Testis (tissue), 2 donors: Measurements from ENCODE around the gene KPTN.

Source experiments
- POLR2A ChIP-seq: fragments of 450-650 bp; IDR thresholded peaks from one replicate; pipeline ENCODE4 v1.6.1; 2017; ENCODE audit warnings: antibody characterized with exemption, mild to moderate bottlenecking, moderate library complexity
- TF ChIP-seq, protein P1 (sequence below), 3 experiments: fragments of 450-650 bp in 2 of 3; fragments of 200-600 bp in 1 of 3; sonication (generic) in 1 of 3; IDR thresholded peaks; one replicate each; pipeline ENCODE4 v1.5.1; 2016 to 2019; ENCODE audit warnings: antibody characterized with exemption in 3 of 3, mild to moderate bottlenecking in 2 of 3, moderate library complexity in 1 of 3

- TF ChIP-seq, protein P1, sequence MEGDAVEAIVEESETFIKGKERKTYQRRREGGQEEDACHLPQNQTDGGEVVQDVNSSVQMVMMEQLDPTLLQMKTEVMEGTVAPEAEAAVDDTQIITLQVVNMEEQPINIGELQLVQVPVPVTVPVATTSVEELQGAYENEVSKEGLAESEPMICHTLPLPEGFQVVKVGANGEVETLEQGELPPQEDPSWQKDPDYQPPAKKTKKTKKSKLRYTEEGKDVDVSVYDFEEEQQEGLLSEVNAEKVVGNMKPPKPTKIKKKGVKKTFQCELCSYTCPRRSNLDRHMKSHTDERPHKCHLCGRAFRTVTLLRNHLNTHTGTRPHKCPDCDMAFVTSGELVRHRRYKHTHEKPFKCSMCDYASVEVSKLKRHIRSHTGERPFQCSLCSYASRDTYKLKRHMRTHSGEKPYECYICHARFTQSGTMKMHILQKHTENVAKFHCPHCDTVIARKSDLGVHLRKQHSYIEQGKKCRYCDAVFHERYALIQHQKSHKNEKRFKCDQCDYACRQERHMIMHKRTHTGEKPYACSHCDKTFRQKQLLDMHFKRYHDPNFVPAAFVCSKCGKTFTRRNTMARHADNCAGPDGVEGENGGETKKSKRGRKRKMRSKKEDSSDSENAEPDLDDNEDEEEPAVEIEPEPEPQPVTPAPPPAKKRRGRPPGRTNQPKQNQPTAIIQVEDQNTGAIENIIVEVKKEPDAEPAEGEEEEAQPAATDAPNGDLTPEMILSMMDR (IDR thresholded peaks at IDR 0.05), result no peak
- no peak for TF ChIP-seq POLR2A
These were observed 47.8 kb upstream of the KPTN start for GRCh38 chr19:47531640-47532387.
